ENCODE measurements around the gene ZNF407.

The ZNF407 gene

GRCh38 chr18:74669136-74669798 lies 71.6 kb downstream of the ZNF407 start:
- no peak for DNase-seq (ENCODE audit: low read depth)

DNA sequence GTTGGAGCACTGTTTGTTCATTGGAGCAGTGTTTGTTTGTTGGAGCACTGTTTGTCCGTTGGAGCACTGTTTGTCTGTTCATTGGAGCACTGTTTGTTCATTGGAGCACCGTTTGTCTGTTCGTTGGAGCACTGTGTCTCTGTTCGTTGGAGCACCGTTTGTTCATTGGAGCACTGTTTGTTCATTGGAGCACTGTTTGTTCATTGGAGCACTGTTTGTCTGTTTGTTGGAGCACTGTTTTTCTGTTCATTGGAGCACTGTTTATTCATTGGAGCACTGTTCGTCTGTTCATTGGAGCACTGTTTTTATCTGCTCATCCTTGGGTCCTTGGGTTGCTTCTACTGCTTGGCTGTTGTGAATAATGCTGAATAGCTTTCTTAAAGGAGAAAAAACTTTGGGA lies 74.7 kb downstream of the ZNF407 start:
- DNase-seq (ENCODE audit: low read depth) = no peak

- no peak for DNase-seq (ENCODE audit: low read depth)
Observed at GRCh38 chr18:74674487-74674886, 76.8 kb downstream of the ZNF407 start.

- DNase-seq (ENCODE audit: low read depth) = no peak
Observed at GRCh38 chr18:74679006-74679678, 81.5 kb downstream of the ZNF407 start.

DNA sequence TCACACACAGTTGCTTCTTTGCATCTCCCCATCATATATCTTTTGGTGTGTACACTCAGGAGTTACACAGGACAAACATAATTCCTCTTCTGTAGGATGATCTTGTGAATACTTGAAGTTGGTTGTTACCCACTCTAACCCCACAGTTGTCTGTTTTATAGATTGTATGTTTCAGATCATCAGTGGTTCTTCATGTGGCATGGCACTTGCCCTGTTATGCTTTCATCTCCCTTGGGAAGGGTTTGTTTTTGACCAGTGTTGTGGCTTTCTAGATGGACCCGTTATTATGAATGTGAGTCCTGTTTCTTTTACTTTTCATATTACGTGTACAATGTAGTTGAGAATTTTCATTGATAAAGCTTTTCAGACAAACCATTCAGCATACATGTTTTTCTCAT lies 82.0 kb downstream of the ZNF407 start:
- no peak for DNase-seq (ENCODE audit: low read depth)

DNA sequence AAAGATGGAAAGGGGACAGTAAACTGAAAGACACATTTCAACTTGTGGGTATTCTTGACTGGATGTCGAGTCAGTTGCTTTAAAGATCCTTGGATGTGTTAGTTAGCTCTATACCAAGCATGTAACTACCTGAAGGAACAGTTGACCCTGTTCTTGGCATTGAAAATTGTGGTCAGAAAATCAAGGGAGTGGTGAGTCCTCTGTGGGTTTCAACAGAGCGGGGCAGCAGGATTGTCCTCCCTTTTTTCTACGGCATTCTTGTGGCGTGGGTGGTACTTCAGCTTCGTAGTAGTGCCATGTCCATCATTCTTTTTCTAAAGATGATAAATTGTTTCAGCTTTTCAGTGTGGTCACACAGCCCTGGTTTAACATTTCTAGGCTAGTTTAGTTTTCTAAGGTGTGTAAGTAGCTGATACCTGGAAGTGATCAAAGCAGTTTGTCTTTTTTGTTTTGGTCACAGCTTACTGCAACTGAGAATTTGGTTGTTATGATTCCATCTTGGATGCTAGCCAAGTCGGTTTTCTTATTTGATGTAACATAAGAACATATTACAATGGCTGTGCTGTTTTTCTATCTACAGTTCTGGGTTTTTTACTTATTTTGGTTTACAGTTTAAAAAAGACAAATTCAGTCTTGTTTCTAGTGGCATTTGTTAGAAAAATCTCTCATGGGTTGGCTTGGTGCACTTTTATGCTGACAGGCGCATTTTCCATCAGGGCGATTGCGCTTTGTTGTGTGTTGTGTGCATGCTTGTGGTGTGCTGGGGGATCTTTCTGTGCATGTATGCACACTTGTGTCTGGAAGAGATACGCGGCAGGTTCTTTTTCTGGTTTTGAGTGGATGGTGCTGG lies 84.7 kb downstream of the ZNF407 start:
- no peak for DNase-seq (ENCODE audit: low read depth)

DNA sequence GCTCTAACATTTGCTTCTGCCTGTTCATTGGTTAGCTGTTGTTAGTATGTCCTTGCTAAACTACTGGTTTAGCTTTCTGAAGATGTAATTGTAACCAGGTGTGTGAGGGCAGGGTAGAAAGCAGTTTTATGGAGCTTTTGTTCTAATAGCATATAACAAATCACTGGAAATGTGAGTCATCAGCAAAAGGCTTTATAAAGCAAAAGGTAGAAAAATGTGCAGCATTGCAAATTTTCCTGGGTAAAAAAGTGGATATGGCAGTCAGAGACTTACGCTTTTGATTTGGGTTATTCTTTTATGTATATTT lies 85.3 kb downstream of the ZNF407 start:
- no peak for DNase-seq (ENCODE audit: low read depth)

DNA sequence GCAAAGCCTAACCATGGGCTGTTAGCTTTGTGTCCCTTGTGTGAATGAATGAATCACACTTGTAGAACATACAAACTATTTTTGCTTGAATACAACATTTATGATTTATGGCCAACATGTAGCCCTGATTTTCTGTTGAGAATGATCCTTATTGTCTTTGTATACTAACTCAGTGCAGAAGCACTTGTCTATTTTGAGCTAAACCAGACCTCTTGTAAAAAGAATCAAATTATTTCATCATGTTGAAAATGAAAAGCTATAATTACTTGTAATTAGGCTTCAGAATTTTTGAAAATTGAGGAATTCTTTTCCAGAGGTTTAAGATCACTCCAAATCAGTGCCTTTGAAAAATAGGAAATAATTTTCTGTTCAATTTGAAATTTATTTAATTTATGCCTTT lies 85.9 kb downstream of the ZNF407 start:
- no peak for DNase-seq (ENCODE audit: low read depth)

DNA sequence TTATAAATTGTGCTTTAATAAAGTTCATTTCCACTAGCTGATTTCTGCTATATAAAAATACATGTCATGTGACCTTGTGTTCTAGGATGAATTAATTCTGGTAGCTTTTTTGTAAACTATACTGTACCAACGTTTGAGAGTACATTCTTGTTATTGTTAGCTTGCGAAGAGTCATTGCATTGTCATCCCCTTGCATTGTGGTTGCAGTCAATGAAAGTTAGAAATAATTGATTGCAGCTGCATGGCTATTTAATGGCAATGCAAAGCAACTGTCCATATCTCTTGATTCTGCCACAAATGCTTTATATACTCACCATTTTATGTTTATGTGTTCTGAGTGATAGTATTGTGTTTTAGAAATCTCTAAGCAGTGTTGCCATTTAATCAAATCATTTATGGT lies 91.6 kb downstream of the ZNF407 start:
- no peak for DNase-seq (ENCODE audit: low read depth)

- no peak for DNase-seq (ENCODE audit: low read depth)
Observed at GRCh38 chr18:74692367-74693013, 94.8 kb downstream of the ZNF407 start.

DNA sequence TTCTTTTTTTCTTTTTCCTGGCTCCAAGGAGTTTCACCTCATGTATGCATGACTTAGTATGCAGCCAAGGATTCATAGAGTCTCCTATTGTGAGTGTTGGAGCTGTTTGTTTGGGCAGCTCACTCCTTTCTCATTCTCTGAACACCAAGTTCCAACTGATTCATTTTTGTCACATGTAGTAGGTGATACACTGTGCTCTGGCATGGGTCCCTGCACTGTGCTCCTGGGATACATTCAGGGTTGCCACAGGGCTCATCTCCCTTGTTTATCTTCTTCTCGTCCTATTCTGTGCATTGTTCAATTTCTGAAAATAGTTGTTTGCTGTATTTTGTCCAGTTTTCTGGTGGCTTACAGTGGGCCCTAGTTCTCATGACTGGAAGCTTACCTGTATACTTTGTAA lies 96.8 kb downstream of the ZNF407 start:
- DNase-seq (ENCODE audit: low read depth) = no peak

GRCh38 chr18:74695170-74695569 lies 97.5 kb downstream of the ZNF407 start:
- no peak for DNase-seq (ENCODE audit: low read depth)

GRCh38 chr18:74698881-74699280 lies 101.2 kb downstream of the ZNF407 start:
- no peak for DNase-seq (ENCODE audit: low read depth)

DNA sequence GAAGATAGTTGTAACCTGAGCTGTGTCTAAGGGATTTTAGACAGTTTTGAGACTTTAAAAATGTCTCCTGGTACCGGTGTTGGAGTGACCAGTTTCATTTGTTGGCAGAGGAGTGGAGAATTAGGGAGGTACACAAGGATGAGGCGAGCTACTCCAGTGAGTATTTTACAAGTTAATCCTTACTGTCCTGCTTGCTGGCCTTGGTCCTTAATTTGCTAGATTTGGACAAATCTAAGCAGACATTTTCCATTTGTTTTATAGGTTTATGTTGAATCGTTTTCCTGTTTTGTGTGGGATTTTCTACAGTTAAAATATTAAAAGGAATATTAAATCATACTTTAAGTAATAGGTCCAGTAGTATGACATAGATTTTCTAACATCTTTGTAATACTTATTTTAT lies 101.8 kb downstream of the ZNF407 start:
- no peak for DNase-seq (ENCODE audit: low read depth)

DNA sequence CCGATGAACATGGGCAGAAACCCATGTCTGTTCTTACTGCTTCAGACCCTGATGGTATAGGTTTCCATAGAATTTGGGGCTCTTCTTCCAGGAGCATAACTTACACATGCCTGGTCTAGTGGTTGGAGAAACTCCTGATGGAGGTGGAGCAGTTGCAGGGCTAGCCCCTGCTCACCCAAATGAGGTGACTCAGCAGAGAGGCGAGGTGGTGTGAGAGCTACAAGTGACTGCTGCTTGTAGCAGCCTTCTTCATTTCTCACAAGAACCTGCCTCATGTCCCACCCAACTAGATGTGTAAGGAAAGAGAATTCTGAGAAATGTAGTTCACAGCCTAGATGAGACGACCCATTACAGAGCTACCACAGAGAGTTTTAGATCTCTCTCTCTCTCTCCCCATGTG lies 105.3 kb downstream of the ZNF407 start:
- no peak for DNase-seq (ENCODE audit: low read depth)

DNA sequence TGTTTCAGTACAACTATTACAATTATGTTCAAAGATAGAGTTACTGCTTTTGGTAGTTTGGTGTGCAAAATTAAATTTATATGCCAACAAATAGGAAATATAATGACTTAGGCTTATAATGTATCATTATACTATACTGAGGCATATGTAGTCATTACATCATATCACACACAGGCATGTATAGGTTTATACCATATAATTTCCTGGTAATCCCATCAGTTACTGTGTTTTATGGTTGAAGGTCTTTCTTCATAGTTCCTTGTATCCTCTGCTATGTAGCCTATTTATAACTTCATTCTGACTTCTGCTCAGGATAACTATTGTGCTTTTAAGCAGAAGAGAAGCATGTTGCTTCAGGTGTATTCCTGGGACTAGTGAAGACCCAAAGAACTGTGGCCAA lies 110.5 kb downstream of the ZNF407 start:
- no peak for DNase-seq (ENCODE audit: low read depth)

- DNase-seq (ENCODE audit: low read depth) = no peak
Observed at GRCh38 chr18:74709452-74709851, 111.8 kb downstream of the ZNF407 start.

GRCh38 chr18:74714120-74714519 lies 116.5 kb downstream of the ZNF407 start:
- no peak for DNase-seq (ENCODE audit: low read depth)

DNA sequence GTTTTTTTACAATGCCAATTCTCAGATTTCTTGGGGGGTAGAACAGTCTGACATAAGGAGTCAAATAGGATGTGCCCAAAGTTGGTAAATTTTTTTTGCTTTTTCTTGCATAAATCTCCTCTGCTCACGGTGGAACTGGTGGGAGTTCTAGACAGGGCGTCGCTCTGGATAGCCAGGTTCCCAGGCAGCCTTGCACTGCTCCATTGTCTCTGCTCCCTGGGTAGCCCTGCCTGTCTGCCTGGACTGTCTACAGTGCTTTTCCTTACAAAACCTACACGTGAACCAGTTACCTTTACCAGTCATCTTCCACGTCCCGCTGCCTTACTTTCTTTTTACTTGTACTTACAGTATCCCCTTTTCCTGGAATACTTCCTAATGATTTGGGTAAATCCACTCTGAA lies 117.1 kb downstream of the ZNF407 start:
- DNase-seq (ENCODE audit: low read depth) = no peak

- no peak for DNase-seq (ENCODE audit: low read depth)
Observed at GRCh38 chr18:74715306-74715705, 117.6 kb downstream of the ZNF407 start.

- no peak for DNase-seq (ENCODE audit: low read depth)
Observed at GRCh38 chr18:74715865-74716712, 118.4 kb downstream of the ZNF407 start.

DNA sequence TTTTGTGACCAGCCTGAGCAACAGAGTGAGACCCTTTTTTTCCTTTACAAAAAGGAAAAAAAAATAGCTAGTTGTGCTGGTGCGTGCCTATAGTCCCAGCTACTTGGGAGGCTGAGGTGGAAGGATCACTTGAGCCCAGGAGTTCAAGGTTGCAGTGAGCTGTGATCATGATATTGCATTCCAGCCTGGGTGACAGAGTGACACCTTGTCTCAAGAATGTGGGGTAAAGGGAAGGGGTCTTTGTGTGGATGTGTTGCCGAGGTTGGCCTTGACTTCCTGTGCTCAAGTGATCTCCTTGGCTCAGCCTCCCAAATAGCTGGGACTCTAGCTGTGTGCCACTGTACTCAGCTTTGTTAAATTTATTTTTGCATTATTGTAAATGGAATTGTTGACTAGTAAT lies 120.6 kb downstream of the ZNF407 start:
- DNase-seq (ENCODE audit: low read depth) = no peak

All from T follicular helper cell (primary cell).